ENCODE data around the gene CA5A. TPM values are rescaled to one million over a fixed set of nuclear protein-coding genes. Genes with fewer than 3 reads are reported as not detected.

The CA5A gene
- total and polyA plus RNA-seq, 9 of the 15 experiments (the other 6 are each of a cell fraction or from before 2014, with no cell fraction given): not detected

- ChIA-PET POLR2A (no interaction called here), CTCF (ENCODE audit: low intra/inter-chr PET ratio) (no interaction called here)
- FAIRE-seq (no peak), ATAC-seq (no peak), DNase-seq (ENCODE audit: extremely low read depth in 1 of 4, low spot score in 3 of 4) (no peak)
- H3K79me2 ChIP-seq (ENCODE audit: control insufficient read depth, insufficient read depth, low read length): peaks cover 68% of the 10 kb centered on the region
- no peak overlapping the region for H3K4me2 ChIP-seq (ENCODE audit: insufficient read depth, low read length)
- peaks cover 96% of the 10 kb centered on the region for H3K36me3 ChIP-seq (ENCODE audit: control insufficient read depth, insufficient read depth, low read length)
- H3K4me3 ChIP-seq: no peak overlapping the region
- H3K27ac ChIP-seq (ENCODE audit: extremely low read depth, low read depth, low read length): no peak overlapping the region
- in situ Hi-C loops (cut with MboI) (no loop called here), intact Hi-C loops (cut with micrococcal nuclease) (no loop called here)
- BruUV-seq (replicated peaks): no TSS peak
- H3K9me3 ChIP-seq (replicated peaks; ENCODE audit: control insufficient read depth, insufficient read depth, low read depth, low read length): no peaks in the 10 kb centered on the region
- H4K20me1 ChIP-seq (replicated peaks; ENCODE audit: control insufficient read depth, insufficient read depth, low read length): peaks cover 74% of the 10 kb centered on the region
- peak overlapping the region in 1 of 2 experiments; percentile 74; a peak in 2 of 4 replicates for H3K9ac ChIP-seq (ENCODE audit: insufficient read depth in 1 of 2, low read depth in 2 of 2, low read length in 2 of 2)
- H3K4me1 ChIP-seq (replicated peaks in 1 of 2; ENCODE audit: control insufficient read depth in 2 of 2, insufficient read depth in 2 of 2, low read length in 2 of 2): peaks cover 0 to 63% of the 10 kb centered on the region in 2 experiments; a peak in 2 of 5 replicates
- no peak overlapping the region for H2AFZ ChIP-seq (ENCODE audit: low read depth, low read length)
- 93% methylated on average over 21 of the region's 30 CpGs for WGBS (ENCODE audit: insufficient coverage, low coverage, missing lambda C conversion rate)
- H3K9me1 ChIP-seq (ENCODE audit: control insufficient read depth, insufficient read depth, low read length): peaks cover 8% of the 10 kb centered on the region
- no peaks in the 10 kb centered on the region for H3K27me3 ChIP-seq (ENCODE audit: control insufficient read depth in 2 of 2, insufficient read depth in 2 of 2, low read length in 2 of 2)
- no peak for TF ChIP-seq ZNF282 (CRISPR knock-in tag; IDR thresholded peaks at IDR 0.05)
- 0 out of 6 replicates have a peak, but pooled peaks of 1 of the 3 experiments have one; percentile 18 for TF ChIP-seq CTCF (IDR thresholded peaks at IDR 0.05 in 2 of 3, conservative IDR thresholded peaks at IDR 0.05 in 1 of 3; ENCODE audit: insufficient read depth in 2 of 3, low read depth in 1 of 3, low read length in 3 of 3)
- no peak for TF ChIP-seq RREB1 (CRISPR knock-in tag; IDR thresholded peaks at IDR 0.05)
- TF ChIP-seq ZKSCAN1 (IDR thresholded peaks at IDR 0.05; ENCODE audit: low read depth, low read length): no peak
- no peak for TF ChIP-seq ZNF398 (CRISPR knock-in tag; IDR thresholded peaks at IDR 0.05)
- TF ChIP-seq ZNF311 (CRISPR knock-in tag; IDR thresholded peaks at IDR 0.05): no peak
- TF ChIP-seq MAZ (CRISPR knock-in tag; conservative IDR thresholded peaks at IDR 0.05 in 1 of 2, IDR thresholded peaks at IDR 0.05 in 1 of 2): no peak
- peak; percentile 13 for TF ChIP-seq HMGN3 (IDR thresholded peaks at IDR 0.05; ENCODE audit: borderline replicate concordance, extremely low read depth, insufficient read length, low read depth, low read length)
- peak; percentile 63 for TF ChIP-seq RBM22 (IDR thresholded peaks at IDR 0.05; ENCODE audit: low read depth, low read length, poor library complexity, severe bottlenecking)
Observed at GRCh38 chr16:87844120-87844733, 92.1 kb downstream of the CA5A start.

Measured in K562 (cell line).